HEK293 (cell line): Measurements from ENCODE around the gene ZNF280A.

Experiments used
- CTCF ChIA-PET: fragments of 350-600 bp; formaldehyde crosslinking; extraction: SDS; loops from one replicate; lab custom pipeline; 2021; ENCODE audit warnings: antibody characterized with exemption; lab: Yijun Ruan, JAX
- POLR2A ChIA-PET: fragments of 300-600 bp; formaldehyde crosslinking; extraction: SDS; loops from one replicate; lab custom pipeline; 2020; ENCODE audit warnings: antibody characterized with exemption, inconsistent platforms; lab: Yijun Ruan, JAX
- H3K27ac ChIP-seq: fragments of 200-500 bp; sonication (Bioruptor generic); 2 replicates; pipeline ENCODE4 v1.5.1; 2014; ENCODE audit warnings: low read depth, low read length, control low read depth, inconsistent platforms; ENCODE audit errors: extremely low read depth
- H3K36me3 ChIP-seq, 2 experiments: fragments of 200-500 bp in 1 of 2; sonication (Bioruptor generic) in 1 of 2; 1 replicate in 1 of 2; 2 replicates in 1 of 2; pipeline ENCODE4 v1.5.1; 2014 to 2017; ENCODE audit warnings: inconsistent platforms in 2 of 2, low read length in 2 of 2; ENCODE audit not compliant: control insufficient read depth in 2 of 2, insufficient read depth in 1 of 2
- H3K4me1 ChIP-seq: fragments of 200-500 bp; sonication (Bioruptor generic); 2 replicates; pipeline ENCODE4 v1.5.1; 2014; ENCODE audit warnings: mild to moderate bottlenecking, low read length, inconsistent platforms; ENCODE audit not compliant: control insufficient read depth, insufficient read depth
- H3K4me3 ChIP-seq: 2 replicates; pipeline ENCODE4 v1.5.1; 2011; ENCODE audit warnings: low read depth, mild to moderate bottlenecking, control low read depth, low read length, moderate library complexity
- H3K9me3 ChIP-seq: fragments of 200-500 bp; sonication (Bioruptor generic); 2 replicates; pipeline ENCODE4 v1.5.1; 2014; ENCODE audit warnings: low read depth, low read length, inconsistent platforms; ENCODE audit not compliant: control insufficient read depth, insufficient read depth
- ZNF155 ChIP-seq: fragments of 450-650 bp; formaldehyde crosslinking; IDR thresholded peaks from 2 replicates; pipeline ENCODE4 v1.5.1; 2016; ENCODE audit warnings: missing biosample characterization, missing genetic modification characterization
- ZNF223 ChIP-seq: fragments of 450-650 bp; formaldehyde crosslinking; IDR thresholded peaks from 2 replicates; pipeline ENCODE4 v1.5.1; 2016; ENCODE audit warnings: missing biosample characterization, missing genetic modification characterization
- ZNF335 ChIP-seq: fragments of 450-650 bp; formaldehyde crosslinking; conservative IDR thresholded peaks from 2 replicates; pipeline ENCODE4 v1.5.1; 2016; ENCODE audit warnings: missing biosample characterization, missing genetic modification characterization
- ZNF48 ChIP-seq: fragments of 450-650 bp; formaldehyde crosslinking; IDR thresholded peaks from 2 replicates; pipeline ENCODE4 v1.5.1; 2016; ENCODE audit warnings: missing biosample characterization, missing genetic modification characterization
- ZNF623 ChIP-seq: fragments of 450-650 bp; formaldehyde crosslinking; IDR thresholded peaks from 2 replicates; pipeline ENCODE4 v1.5.1; 2016; ENCODE audit warnings: missing biosample characterization, missing genetic modification characterization
- ZNF707 ChIP-seq: fragments of 450-650 bp; formaldehyde crosslinking; IDR thresholded peaks from 2 replicates; pipeline ENCODE4 v1.5.1; 2016; ENCODE audit warnings: missing biosample characterization, missing genetic modification characterization
- ZNF747 ChIP-seq: fragments of 450-650 bp; formaldehyde crosslinking; IDR thresholded peaks from 2 replicates; pipeline ENCODE4 v1.5.1; 2016; ENCODE audit warnings: missing biosample characterization, missing genetic modification characterization
- ZNF768 ChIP-seq: fragments of 450-650 bp; formaldehyde crosslinking; IDR thresholded peaks from 2 replicates; pipeline ENCODE4 v1.5.1; 2018; ENCODE audit warnings: missing biosample characterization, mild to moderate bottlenecking, missing genetic modification characterization
- TF ChIP-seq, protein P1 (sequence below): fragments of 450-650 bp; formaldehyde crosslinking; IDR thresholded peaks from 2 replicates; pipeline ENCODE4 v1.5.1; 2017; ENCODE audit warnings: missing biosample characterization, missing genetic modification characterization
- TF ChIP-seq, protein P2 (sequence below): fragments of 450-650 bp; formaldehyde crosslinking; IDR thresholded peaks from 2 replicates; pipeline ENCODE4 v1.5.1; 2016; ENCODE audit warnings: missing biosample characterization, missing genetic modification characterization
- TF ChIP-seq, protein P3 (sequence below): sonication (generic); formaldehyde crosslinking; IDR thresholded peaks from 2 replicates; pipeline ENCODE4 v1.8.1; 2022; ENCODE audit warnings: mild to moderate bottlenecking, moderate library complexity, missing genetic modification reagents
- TF ChIP-seq, protein P4 (sequence below): fragments of 450-650 bp; formaldehyde crosslinking; IDR thresholded peaks from 2 replicates; pipeline ENCODE4 v1.5.1; 2016; ENCODE audit warnings: missing biosample characterization, missing genetic modification characterization
- TF ChIP-seq, protein P5 (sequence below): fragments of 450-650 bp; formaldehyde crosslinking; IDR thresholded peaks from 2 replicates; pipeline ENCODE4 v1.5.1; 2017; ENCODE audit warnings: missing biosample characterization, missing genetic modification characterization

ZNF280A gene

DNA sequence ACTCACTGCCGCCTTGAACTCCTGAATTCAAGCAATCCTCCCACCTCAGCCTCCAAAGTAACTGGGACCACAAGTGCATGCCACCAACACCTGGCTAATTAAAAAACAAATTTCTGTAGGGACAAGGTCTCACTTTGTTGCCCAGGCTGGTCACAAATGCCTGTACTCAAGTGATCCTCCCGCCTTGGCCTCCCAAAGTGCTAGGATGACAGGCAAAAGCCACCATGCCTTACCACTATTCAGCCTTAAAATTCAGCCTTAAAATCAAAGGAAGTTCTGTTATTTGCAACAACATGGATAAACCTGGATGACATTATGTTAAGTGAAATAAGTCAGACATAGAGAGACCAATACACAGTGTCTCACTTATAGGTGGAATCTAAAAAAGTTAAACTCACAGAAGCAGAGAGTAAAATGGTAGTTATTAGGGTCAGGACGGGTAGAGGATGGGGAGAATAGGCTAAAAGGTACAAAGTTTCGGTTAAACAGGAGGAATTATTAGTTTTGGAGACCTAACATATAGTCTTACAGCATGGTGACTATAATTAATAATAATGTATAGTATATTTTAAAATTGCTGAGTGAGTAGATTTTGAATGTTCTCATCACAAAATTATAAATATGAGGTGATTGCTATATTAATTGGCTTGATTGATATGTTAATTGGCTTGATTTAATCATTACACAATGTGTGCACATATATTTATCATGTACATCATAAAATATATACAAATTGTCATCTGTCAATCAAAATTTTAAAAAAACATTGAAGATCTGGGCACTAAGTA, 6.2 kb upstream of the ZNF280A start:
- H3K4me3 ChIP-seq = no peak overlapping the region
- TF ChIP-seq ZNF707 (tag by site-specific recombination) (no peak), ZNF223 (tag by site-specific recombination) (no peak), ZNF48 (tag by site-specific recombination) (no peak)
- TF ChIP-seq, protein P1, sequence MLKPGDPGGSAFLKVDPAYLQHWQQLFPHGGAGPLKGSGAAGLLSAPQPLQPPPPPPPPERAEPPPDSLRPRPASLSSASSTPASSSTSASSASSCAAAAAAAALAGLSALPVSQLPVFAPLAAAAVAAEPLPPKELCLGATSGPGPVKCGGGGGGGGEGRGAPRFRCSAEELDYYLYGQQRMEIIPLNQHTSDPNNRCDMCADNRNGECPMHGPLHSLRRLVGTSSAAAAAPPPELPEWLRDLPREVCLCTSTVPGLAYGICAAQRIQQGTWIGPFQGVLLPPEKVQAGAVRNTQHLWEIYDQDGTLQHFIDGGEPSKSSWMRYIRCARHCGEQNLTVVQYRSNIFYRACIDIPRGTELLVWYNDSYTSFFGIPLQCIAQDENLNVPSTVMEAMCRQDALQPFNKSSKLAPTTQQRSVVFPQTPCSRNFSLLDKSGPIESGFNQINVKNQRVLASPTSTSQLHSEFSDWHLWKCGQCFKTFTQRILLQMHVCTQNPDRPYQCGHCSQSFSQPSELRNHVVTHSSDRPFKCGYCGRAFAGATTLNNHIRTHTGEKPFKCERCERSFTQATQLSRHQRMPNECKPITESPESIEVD (tag by site-specific recombination) = no peak
- TF ChIP-seq, protein P2, sequence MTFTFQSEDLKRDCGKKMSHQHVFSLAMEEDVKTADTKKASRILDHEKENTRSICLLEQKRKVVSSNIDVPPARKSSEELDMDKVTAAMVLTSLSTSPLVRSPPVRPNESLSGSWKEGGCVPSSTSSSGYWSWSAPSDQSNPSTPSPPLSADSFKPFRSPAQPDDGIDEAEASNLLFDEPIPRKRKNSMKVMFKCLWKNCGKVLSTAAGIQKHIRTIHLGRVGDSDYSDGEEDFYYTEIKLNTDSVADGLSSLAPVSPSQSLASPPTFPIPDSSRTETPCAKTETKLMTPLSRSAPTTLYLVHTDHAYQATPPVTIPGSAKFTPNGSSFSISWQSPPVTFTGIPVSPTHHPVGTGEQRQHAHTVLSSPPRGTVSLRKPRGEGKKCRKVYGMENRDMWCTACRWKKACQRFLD (tag by site-specific recombination) = no peak
- H3K36me3 ChIP-seq = no peaks in the 10 kb centered on the region
- H3K9me3 ChIP-seq = no peaks in the 10 kb centered on the region
- ChIA-PET CTCF (no interaction called here), POLR2A (no interaction called here)
- no peaks in the 10 kb centered on the region for H3K4me1 ChIP-seq
- H3K27ac ChIP-seq = no peak overlapping the region

DNA sequence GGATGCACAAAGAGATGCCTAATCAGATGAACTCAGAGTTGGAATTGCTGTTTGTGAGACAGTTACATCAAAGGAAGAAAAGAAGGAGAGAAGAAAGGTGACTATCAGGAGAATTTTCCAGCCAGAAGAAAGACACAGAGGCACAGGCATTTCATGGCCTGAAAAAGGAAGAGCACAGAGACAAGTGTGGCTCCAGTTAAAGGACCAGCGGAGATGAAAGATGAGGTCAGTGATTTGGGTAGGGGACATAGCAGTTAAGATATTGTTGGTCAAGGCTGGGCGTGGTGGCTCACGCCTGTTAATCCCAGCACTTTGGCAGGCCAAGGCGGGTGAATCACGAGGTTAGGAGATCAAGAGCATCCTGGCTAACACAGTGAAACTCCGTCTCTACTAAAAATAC, 3.4 kb upstream of the ZNF280A start:
- TF ChIP-seq, protein P3, sequence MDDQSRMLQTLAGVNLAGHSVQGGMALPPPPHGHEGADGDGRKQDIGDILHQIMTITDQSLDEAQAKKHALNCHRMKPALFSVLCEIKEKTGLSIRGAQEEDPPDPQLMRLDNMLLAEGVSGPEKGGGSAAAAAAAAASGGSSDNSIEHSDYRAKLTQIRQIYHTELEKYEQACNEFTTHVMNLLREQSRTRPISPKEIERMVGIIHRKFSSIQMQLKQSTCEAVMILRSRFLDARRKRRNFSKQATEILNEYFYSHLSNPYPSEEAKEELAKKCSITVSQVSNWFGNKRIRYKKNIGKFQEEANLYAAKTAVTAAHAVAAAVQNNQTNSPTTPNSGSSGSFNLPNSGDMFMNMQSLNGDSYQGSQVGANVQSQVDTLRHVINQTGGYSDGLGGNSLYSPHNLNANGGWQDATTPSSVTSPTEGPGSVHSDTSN = no peak
- TF ChIP-seq ZNF623 (tag by site-specific recombination) = no peak
- TF ChIP-seq, protein P4, sequence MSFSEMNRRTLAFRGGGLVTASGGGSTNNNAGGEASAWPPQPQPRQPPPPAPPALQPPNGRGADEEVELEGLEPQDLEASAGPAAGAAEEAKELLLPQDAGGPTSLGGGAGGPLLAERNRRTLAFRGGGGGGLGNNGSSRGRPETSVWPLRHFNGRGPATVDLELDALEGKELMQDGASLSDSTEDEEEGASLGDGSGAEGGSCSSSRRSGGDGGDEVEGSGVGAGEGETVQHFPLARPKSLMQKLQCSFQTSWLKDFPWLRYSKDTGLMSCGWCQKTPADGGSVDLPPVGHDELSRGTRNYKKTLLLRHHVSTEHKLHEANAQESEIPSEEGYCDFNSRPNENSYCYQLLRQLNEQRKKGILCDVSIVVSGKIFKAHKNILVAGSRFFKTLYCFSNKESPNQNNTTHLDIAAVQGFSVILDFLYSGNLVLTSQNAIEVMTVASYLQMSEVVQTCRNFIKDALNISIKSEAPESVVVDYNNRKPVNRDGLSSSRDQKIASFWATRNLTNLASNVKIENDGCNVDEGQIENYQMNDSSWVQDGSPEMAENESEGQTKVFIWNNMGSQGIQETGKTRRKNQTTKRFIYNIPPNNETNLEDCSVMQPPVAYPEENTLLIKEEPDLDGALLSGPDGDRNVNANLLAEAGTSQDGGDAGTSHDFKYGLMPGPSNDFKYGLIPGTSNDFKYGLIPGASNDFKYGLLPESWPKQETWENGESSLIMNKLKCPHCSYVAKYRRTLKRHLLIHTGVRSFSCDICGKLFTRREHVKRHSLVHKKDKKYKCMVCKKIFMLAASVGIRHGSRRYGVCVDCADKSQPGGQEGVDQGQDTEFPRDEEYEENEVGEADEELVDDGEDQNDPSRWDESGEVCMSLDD = no peak
- TF ChIP-seq, protein P5, sequence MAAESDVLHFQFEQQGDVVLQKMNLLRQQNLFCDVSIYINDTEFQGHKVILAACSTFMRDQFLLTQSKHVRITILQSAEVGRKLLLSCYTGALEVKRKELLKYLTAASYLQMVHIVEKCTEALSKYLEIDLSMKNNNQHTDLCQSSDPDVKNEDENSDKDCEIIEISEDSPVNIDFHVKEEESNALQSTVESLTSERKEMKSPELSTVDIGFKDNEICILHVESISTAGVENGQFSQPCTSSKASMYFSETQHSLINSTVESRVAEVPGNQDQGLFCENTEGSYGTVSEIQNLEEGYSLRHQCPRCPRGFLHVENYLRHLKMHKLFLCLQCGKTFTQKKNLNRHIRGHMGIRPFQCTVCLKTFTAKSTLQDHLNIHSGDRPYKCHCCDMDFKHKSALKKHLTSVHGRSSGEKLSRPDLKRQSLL (tag by site-specific recombination) = no peak
- no peak for TF ChIP-seq ZNF768
- no peak for TF ChIP-seq ZNF747 (tag by site-specific recombination)
- TF ChIP-seq ZNF155 (tag by site-specific recombination) = no peak
- no peak for TF ChIP-seq ZNF335 (tag by site-specific recombination)
- no peaks in the 10 kb centered on the region for H3K9me3 ChIP-seq
- H3K27ac ChIP-seq = no peak overlapping the region
- no peak overlapping the region for H3K4me3 ChIP-seq
- ChIA-PET POLR2A (no interaction called here), CTCF (interaction anchor here (1.9 kb wide), 1 partner anchor 15 kb away, joined by 4 read pairs; no protein-coding TSS in a partner anchor)
- no peaks in the 10 kb centered on the region for H3K4me1 ChIP-seq
- no peaks in the 10 kb centered on the region for H3K36me3 ChIP-seq
